Germinal center (tissue), 1 donor: ENCODE data around the gene BCL11B.
A peak's percentile ranks its signal among the peaks of the same experiment; 100 is the strongest.

Source experiments
- DNase-seq: peaks from one replicate; pipeline ENCODE4 v3.0.0; 2012; ENCODE audit warnings: mixed read lengths, low spot score

The BCL11B gene

DNA sequence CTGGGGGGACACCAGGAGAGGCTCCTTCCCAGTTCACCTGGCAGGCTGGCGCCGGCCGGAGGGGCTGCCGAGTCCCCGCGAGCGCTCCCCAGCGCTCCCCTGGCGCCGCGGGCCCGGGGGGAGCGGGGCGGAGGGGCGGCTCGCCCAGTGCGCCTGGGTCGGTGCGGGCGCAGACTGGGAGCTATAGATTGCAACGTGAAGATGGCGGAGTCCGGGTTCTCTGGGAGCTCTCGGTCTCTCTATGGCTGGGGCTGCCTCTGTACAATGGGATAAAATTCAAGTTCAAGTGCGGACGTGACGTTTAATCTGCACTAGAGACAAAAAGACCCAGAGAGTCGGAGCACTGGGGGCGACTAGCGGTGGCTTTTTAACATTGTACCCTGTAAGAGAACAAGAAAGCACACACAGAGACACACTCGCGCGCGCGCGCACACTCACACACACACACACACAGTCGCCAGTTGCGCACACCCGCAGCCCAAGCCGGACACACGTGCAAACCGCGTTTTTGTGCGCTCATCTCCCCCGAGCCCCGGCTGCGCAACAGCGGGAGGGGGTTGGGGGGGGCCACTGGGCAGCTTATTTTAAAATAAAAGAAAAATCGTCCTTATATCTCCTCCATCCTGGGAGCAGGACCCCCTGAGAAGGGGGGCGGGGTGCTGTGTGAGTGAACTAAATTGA, at the start of gene BCL11B:
BCL11B (minus strand) TSS at position 247 of the 681 bp plus-strand sequence. CDS start 979 bp downstream, outside the sequence.
- DNase-seq: peak; percentile 51

DNA sequence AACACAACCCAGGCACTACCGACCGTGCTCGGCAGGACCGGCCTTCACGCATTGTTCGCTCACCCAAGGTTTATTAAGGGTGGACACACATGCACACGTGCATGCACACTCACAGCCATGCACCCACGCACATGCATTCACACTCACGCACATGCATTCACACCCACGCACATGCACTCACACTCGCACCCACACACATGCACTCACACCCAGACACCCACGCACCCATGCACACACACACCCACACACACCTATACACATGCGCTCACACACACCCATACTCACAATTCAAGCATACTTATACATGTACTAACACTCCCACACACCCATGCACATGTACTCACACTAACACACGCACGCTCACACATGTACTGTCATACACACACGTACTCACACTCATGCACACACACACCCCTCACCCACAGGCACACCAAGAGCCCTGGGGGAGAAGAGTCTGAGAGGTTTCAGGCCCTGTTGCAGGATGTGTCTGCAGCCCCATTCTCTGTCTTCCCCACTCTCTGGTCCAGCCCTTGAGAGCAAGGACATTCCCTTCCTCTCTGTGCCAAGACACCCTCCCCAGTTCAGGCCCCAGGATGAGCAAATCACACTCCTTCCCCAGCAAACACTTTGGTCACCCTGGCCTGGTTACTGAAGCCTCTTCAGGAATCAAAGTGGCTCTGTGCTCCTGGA, 49.4 kb upstream of the BCL11B start:
- no peak for DNase-seq

DNA sequence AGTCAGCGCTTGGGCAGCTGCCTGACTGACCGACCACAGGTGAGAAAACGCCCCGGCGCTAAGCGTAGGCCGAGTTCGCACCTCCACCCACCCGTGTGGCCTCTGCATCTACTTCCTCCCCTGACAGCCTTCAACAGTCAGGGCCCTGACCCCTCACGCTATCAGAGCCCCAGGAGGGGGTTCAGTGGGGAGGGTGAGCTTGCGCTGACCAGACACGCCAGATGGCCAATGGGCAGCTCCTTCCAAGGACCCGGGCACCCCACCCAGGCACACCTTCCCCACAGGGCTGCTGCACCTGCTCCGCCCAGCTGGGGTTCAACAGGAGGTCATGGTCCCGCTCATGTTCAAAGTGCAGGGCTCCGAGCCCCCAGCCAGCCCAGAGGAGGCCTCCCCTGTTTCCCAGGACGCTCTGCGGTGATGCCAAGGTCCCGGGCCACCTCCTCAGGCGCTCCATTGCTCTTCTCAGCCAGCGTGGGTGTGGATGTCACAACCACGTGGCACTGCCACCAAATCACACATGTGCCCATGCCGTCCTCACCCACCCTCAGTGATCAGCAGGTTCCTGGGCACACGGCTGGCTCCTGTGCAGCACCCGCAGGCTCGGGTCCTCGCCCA, 48.7 kb upstream of the BCL11B start:
- DNase-seq: no peak

- peak; percentile 67 for DNase-seq
These were observed 48.1 kb upstream of the BCL11B start for GRCh38 chr14:99320105-99320572.

- no peak for DNase-seq
These were observed 46.9 kb upstream of the BCL11B start for GRCh38 chr14:99318959-99319295.

DNA sequence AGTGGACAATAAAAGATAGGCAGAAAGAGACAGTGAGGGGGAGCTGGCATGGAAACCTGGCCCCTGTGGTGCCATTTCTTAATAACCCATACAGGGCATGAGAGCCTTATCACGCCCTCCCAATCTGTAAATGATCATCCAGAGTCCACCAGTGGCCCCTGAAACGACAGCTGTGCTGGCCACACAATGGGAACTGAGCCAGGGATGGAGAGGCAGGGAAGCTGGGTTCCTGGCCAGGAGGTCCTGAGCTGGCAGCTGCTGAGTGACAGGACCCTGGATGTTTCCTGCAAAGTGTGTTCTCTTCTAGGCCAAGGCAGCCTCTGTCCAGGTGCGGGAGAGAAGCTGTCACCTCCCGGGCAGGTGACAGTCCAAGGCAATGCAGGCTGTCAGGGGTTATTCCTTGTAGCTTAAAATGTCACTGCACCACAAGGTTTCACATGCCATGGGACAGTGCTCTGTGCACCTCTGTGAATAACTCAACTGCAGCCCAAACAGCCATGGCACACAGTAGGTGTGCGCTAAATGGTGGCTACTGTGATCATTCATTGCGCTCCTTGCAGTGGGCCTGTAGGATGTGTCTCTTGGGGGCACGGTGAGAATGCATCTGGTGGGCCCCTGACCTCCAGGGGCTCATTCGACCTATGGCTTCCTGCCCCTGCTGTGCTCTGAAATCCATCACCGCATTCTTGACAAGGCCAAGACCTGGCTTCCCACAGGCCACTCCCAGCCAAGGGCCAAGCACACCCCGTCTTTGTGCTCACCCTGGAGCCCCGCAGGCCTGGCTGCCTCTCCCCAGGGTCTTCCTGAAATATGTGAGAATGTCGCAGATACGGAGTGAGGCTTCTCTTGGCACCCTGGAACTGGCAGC, 46.3 kb upstream of the BCL11B start:
- DNase-seq: no peak

DNA sequence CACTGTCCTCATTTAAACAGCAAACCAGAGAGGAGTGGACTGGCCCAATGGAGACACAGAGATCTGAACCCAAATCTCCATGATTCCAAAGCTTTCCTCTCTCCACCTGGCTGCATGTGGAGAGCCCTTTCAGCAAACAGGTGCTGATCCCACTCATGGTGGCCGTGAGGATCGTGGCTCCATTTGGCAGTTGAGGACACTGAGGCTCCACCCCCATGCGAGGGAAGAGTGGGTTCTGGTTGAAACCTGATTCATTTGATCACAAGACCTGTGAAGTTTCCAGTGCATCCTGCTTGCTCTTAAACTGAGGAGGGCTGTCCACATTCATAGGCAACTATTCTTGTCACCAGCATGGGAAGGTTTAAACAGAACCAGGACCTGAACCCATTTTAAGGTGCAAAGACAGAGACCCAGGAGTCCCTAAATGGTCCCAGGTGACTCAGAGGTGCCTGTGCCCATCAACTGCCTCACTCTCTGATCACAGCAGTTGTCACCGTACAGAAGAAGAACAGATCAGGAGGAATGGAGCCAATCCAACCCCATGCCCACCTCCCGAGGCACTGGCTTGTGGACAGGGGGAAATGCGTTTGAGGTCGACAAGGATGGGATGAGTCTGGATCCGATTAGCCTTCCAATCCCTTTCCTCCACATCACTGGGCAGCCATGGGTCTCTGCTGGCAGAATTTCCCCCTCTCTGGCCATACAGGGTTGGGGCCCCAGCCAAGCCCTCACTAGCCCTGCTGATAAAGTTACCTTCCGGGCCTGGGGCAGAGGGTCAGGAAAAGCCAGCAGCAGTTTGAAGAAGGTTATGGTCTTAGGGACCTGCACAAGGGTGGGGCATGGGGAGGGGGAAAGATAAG, 45.5 kb upstream of the BCL11B start:
- DNase-seq: no peak

DNA sequence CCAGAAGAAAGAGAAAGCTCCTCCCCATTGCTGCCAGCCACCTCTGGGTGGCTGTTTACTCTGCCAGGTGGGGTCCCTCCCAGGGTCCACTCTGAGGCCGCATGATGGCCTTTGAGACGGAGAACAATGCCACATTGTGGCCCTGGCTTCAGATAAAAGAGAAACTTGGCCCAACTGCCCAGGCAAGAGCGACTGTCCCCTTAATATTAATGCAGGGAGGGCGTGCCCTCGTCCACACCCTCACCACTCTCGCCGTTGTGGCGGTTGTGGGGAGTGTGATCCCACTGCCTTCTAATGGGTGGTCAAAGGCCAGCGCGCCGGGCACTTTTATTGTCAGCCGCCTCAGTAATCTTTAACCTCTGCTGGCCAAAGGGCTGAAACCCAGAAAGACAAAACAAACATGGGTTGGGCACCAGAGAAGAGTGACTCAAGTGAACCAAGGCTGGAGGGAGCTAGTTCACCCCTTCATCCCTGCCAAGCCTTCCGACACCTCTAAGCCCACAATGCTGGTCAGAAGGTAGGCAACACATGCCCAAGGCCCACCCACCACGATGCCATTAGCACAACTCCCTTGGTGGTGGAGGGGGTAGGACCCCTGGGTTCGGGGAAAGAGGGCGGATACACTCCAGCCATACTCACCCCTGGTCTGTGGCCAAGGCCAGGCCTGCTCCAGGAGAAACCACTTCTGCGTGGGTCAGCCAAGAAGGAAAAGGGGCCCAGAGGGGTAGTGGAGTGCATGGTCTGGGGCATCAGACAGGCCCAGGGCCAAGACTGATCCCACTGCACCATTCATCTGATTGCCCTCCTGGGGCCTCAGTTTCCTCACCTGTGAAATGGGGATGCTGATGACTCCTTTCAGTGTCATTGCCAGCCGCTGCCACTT, 44.5 kb upstream of the BCL11B start:
- no peak for DNase-seq

- no peak for DNase-seq
These were observed 43.2 kb upstream of the BCL11B start for GRCh38 chr14:99315197-99315596.

DNA sequence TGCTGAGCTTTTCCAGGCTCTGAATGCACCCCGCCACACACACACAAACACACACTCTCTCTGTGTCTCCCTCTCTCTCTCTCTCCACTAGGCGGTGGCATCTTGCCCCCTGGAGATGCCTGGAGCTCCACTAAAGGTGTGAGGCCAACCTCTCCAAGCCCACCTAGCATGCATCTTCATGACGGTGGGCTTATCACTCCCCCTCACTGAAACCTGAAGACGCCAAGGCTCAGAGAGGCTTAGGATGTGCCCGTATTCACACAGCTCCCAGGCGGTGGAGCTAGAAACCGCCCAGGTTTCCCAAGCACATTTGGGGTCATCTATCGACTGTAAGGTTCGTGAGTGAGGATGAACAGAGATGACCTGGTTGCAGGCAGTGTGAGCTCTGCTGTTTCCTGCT, 42.6 kb upstream of the BCL11B start:
- DNase-seq: no peak

GRCh38 chr14:99313234-99313633, 41.2 kb upstream of the BCL11B start:
- DNase-seq: no peak

GRCh38 chr14:99312106-99312505, 40.1 kb upstream of the BCL11B start:
- no peak for DNase-seq

DNA sequence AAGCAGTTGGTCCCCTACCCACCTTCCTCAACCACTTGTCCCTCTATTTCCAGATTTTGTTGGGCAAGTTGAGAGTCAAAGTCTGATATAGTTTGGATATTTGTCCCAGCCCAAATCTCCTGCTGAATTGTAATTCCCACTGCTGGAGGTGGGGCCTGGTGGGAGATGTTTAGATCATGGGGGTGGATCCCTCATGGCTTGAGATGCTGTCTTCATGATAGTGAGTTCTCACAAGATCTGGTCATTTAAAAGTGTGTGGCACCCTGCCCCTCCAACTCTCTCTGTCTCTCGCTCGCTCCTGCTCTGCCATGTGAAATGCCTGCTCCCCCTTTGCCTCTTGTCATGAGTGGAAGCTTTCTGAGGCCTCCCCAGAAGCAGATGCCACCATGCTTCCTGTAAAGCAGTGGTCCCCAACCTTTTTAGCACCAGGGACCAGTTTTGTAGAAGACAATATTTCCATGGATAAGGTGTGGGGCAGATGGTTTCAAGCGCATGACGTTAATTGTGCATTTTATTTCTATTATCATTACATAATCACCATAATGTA, 37.3 kb upstream of the BCL11B start:
- DNase-seq: no peak

DNA sequence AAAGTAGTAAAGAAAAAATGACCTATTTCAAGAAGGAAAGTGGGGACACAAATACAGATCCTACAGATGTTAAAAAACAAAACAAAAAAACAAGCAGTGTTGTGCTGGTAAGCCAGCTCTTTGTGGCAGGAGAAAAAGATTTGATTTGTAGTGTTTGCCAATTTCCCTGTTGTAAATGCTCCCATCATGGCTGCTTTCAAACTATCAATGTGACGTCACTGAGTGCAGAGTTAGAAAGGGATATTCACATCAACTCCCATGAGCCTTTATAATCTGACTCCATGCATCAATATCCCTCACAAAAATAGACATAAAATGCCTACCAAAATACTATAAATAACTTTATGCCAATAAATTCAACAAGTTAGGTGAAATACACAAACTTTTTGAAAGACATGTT, 32.2 kb upstream of the BCL11B start:
- no peak for DNase-seq

DNA sequence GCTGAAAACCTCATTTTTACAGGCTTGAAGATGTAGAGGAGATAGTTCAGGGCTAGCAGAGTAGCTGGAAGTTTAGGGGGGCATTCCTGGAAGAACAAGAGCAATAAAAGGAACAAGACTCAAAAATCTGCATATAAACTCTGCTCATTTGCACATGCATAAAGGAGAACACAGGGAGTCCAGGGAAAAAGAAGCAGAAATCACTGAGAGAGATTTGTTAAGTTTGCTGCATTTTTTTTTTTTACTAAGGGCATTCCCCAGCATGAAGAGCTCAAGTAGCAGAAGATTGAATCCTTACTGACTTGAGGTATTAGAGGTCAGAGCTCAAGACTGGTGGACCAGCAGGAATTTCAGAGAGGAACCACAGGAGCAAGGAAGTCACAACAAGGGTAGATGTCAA, 28.2 kb upstream of the BCL11B start:
- DNase-seq: no peak

- no peak for DNase-seq
These were observed 24.5 kb upstream of the BCL11B start for GRCh38 chr14:99296517-99296916.

- no peak for DNase-seq
These were observed 17.6 kb upstream of the BCL11B start for GRCh38 chr14:99289394-99290189.

DNA sequence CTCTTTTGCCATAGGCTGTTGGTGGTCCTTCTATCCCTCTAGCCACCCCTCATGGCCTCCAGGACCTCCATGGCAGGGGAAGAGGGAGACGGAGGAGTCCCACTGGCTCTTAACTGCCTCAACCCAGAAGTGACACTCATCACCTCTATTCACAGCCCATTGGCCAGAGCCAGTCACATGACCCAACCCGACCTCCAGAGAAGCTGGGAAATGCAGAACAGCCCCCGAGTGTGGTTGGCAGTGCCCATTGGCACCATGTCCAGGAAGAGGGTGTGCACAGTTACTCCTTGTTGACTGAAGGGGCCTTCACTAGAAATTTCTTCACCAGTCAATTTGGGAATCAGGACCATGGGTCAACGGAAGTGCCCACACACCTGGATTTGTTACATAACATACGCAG, 17.0 kb upstream of the BCL11B start:
- no peak for DNase-seq

GRCh38 chr14:99287269-99287942, 15.4 kb upstream of the BCL11B start:
- DNase-seq: no peak
